ENCODE measurements around the gene FNIP1.
A peak's percentile ranks its signal among the peaks of the same experiment; 100 is the strongest.

Gene FNIP1

DNA sequence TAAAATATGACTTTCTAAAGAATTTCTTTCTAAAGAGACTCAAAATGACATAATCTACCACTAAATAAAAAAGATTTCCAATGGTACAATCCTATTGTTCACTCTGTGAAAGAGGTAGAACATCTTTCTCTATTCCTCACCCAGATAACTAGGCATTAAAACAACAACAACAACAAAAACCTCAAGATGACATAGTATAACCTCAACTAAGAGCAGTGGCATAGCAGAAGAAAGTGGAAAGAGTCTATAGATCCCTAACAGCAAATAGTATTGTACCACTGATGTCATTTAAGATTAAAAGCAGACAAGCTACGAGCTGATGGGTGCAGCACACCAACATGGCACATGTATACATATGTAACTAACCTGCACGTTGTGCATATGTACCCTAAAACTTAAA lies 191.7 kb downstream of the FNIP1 start:
- no peak for DNase-seq

DNA sequence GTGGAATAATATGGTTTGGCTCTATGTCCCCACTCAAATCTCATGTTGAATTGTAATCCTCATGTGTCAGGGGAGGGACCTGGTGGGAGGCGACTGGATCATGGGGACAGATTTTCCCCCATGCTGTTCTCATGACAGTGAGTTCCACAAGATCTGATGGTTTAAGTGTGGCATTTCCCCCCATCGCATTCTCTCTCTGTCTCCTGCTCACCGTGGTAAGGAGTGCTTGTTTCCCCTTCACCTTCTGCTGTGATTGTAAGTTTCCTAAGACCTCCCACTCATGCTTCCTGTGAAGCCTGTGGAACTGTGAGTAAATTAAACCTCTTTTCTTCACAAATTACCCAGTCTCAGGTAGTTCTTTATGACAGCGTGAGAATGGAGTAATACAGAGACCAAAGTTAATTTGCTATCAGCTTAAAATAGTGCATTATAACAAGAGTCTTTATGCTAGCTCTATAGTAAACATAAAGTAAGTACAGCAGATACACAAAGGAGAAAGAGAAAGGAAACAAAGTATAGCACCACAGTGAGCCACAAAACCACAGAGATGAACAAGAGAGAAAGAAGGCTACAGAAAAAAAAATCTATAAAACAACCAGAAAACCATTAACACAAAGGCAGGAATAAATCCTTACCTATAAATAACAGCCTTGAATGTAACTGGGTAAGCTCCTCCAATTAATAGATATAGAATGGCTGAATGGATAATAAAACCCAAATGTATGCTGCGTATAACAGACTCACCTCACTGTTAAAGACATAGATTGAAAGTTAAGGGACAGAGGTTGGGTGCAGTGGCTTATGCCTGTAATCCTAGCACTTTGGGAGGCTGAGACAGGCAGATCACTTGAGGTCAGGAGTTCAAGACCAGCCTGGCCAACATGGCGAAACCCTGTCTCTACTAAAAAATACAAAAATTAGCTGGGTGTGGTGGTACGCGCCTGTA lies 201.5 kb downstream of the FNIP1 start:
- DNase-seq: no peak

DNA sequence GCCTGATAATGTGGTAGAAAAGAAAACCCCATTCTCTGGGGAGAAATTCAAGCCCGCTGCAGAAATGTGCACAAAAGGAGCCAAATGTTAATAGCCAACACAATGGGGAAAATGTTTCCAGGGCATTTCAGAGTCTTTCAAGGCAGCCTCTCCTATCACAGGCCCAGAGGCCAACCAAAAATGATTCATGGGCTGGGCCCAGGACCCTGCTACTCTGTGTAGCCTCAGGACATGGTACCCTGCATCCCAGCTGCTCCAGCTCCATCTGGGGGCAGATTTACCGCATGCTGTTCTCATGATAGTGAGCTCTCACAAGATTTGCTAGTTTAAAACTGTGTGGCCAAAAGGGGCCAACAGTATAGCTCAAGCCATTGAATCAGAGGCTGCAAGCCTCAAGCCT lies 202.9 kb downstream of the FNIP1 start:
- DNase-seq: no peak

DNA sequence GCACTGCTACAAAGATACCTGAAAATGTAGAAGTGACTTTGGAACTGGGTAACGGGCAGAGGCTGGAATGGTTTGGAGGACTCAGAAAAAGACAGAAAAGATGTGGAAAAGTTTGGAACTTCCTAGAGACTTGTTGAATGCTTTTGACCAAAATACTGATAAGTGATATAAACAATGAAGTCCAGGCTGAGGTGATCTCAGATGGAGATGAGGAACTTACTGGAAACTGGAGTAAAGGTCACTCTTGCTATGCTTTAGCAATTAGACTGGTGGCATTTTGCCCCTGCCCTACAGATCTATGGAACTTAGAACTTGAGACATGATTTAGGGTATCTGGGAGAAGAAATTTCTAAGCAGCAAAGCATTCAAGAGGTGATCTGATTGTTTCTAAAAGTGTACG lies 203.4 kb downstream of the FNIP1 start:
- peak; percentile 15 for DNase-seq

Data from MV-4-11 (cell line).